Measurements from ENCODE around the gene PRDM16.

Gene PRDM16

DNA sequence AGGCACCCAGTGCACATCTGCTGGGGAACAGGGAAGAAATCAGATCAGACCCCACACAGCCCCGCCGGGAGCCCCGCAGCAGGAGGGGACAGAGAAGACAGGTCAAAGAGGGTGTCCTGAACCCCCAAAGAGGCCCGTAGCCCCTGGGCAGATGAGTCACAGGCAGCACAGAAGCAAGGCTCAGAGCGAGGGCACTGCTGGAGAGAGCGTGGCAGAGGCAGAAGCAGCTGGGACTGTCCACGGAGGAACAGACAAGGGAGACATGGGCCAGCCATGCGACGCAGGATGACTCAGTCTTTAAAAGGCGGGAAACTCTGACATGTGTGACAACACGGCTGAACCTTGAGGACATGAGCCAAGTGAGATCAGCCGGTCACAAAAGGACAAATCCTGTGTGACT lies 14.5 kb upstream of the PRDM16 start:
- no peaks in the 10 kb centered on the region for H3K4me1 ChIP-seq (ENCODE audit: insufficient read depth, low read length, poor library complexity, severe bottlenecking)
- H3K4me2 ChIP-seq (ENCODE audit: low read depth, low read length, poor library complexity, severe bottlenecking): no peak overlapping the region
- no peaks in the 10 kb centered on the region for H3K9me3 ChIP-seq (ENCODE audit: insufficient read depth, low read depth, low read length)
- no peak overlapping the region for H3K4me3 ChIP-seq (ENCODE audit: low read length, poor library complexity, severe bottlenecking)
- no peaks in the 10 kb centered on the region for H3K79me2 ChIP-seq (ENCODE audit: insufficient read depth, low read length)
- no peaks in the 10 kb centered on the region for H4K20me1 ChIP-seq (ENCODE audit: insufficient read depth, low read length, poor library complexity, severe bottlenecking)
- TF ChIP-seq CTCF (conservative IDR thresholded peaks at IDR 0.05; ENCODE audit: low read length): no peak
- TF ChIP-seq EZH2phosphoT487 (IDR thresholded peaks at IDR 0.05; ENCODE audit: borderline replicate concordance): no peak
- H2AFZ ChIP-seq (ENCODE audit: low read length): no peak overlapping the region
- H3K9me2 ChIP-seq (replicated peaks; ENCODE audit: low read depth, low read length): no peaks in the 10 kb centered on the region
- no peak overlapping the region for H3K9ac ChIP-seq (ENCODE audit: low read depth, low read length, poor library complexity, severe bottlenecking)
- no peaks in the 10 kb centered on the region for H3K27me3 ChIP-seq (ENCODE audit: insufficient read depth, low read length, poor library complexity, severe bottlenecking)
- no peaks in the 10 kb centered on the region for H3F3A ChIP-seq (ENCODE audit: low read depth)
- H3K36me3 ChIP-seq (ENCODE audit: insufficient read depth, low read length): no peaks in the 10 kb centered on the region

- no peaks in the 10 kb centered on the region for H3K79me2 ChIP-seq (ENCODE audit: insufficient read depth, low read length)
- no peak overlapping the region for H3K4me3 ChIP-seq (ENCODE audit: low read length, poor library complexity, severe bottlenecking)
- no peak overlapping the region for H3K4me2 ChIP-seq (ENCODE audit: low read depth, low read length, poor library complexity, severe bottlenecking)
- H3K4me1 ChIP-seq (ENCODE audit: insufficient read depth, low read length, poor library complexity, severe bottlenecking): no peaks in the 10 kb centered on the region
- no peaks in the 10 kb centered on the region for H3K9me3 ChIP-seq (ENCODE audit: insufficient read depth, low read depth, low read length)
- H3F3A ChIP-seq (ENCODE audit: low read depth): no peaks in the 10 kb centered on the region
- H2AFZ ChIP-seq (ENCODE audit: low read length): no peak overlapping the region
- no peaks in the 10 kb centered on the region for H3K9me2 ChIP-seq (replicated peaks; ENCODE audit: low read depth, low read length)
- TF ChIP-seq EZH2phosphoT487 (IDR thresholded peaks at IDR 0.05; ENCODE audit: borderline replicate concordance): no peak
- no peak for TF ChIP-seq CTCF (conservative IDR thresholded peaks at IDR 0.05; ENCODE audit: low read length)
- H4K20me1 ChIP-seq (ENCODE audit: insufficient read depth, low read length, poor library complexity, severe bottlenecking): no peaks in the 10 kb centered on the region
- H3K27me3 ChIP-seq (ENCODE audit: insufficient read depth, low read length, poor library complexity, severe bottlenecking): no peaks in the 10 kb centered on the region
- H3K36me3 ChIP-seq (ENCODE audit: insufficient read depth, low read length): no peaks in the 10 kb centered on the region
- no peak overlapping the region for H3K9ac ChIP-seq (ENCODE audit: low read depth, low read length, poor library complexity, severe bottlenecking)
Observed at GRCh38 chr1:3055051-3055450, 14.0 kb upstream of the PRDM16 start.

DNA sequence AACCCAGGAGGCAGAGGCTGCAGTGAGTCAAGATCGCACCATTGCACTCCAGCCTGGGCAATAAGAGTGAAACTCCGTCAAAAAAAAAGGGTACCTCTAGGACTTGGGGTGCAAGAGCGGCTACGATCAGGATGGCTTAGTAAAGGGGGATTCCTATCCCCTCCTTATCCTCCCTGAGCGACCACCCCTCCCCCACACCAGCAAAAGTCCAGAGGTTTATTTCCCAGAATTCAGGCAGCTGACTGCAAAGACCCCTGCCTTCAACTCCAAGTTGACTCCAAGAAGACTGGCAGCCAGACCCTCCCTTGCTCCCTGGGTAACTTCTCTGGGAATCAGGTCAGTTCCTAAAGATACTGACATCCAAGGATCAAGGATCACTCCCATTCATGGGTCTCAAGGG lies 12.4 kb upstream of the PRDM16 start:
- H3K4me2 ChIP-seq (ENCODE audit: low read depth, low read length, poor library complexity, severe bottlenecking): no peak overlapping the region
- no peaks in the 10 kb centered on the region for H3K36me3 ChIP-seq (ENCODE audit: insufficient read depth, low read length)
- H3K27me3 ChIP-seq (ENCODE audit: insufficient read depth, low read length, poor library complexity, severe bottlenecking): no peaks in the 10 kb centered on the region
- no peaks in the 10 kb centered on the region for H3K9me3 ChIP-seq (ENCODE audit: insufficient read depth, low read depth, low read length)
- H3F3A ChIP-seq (ENCODE audit: low read depth): no peaks in the 10 kb centered on the region
- no peaks in the 10 kb centered on the region for H3K9me2 ChIP-seq (replicated peaks; ENCODE audit: low read depth, low read length)
- TF ChIP-seq CTCF (conservative IDR thresholded peaks at IDR 0.05; ENCODE audit: low read length): no peak
- TF ChIP-seq EZH2phosphoT487 (IDR thresholded peaks at IDR 0.05; ENCODE audit: borderline replicate concordance): no peak
- no peaks in the 10 kb centered on the region for H4K20me1 ChIP-seq (ENCODE audit: insufficient read depth, low read length, poor library complexity, severe bottlenecking)
- H2AFZ ChIP-seq (ENCODE audit: low read length): no peak overlapping the region
- H3K79me2 ChIP-seq (ENCODE audit: insufficient read depth, low read length): no peaks in the 10 kb centered on the region
- H3K9ac ChIP-seq (ENCODE audit: low read depth, low read length, poor library complexity, severe bottlenecking): no peak overlapping the region
- H3K4me3 ChIP-seq (ENCODE audit: low read length, poor library complexity, severe bottlenecking): no peak overlapping the region
- H3K4me1 ChIP-seq (ENCODE audit: insufficient read depth, low read length, poor library complexity, severe bottlenecking): peaks cover 3% of the 10 kb centered on the region
